ENCODE results near the gene ASIC4.

- TF ChIP-seq CTCF (IDR thresholded peaks at IDR 0.05; ENCODE audit: poor library complexity) (no peak), EZH2phosphoT487 (IDR thresholded peaks at IDR 0.05; ENCODE audit: low read depth, severe bottlenecking, unreplicated experiment) (no peak)
Observed at GRCh38 chr2:219475278-219475677, 39.0 kb upstream of the ASIC4 start.

All from hepatocyte (in vitro differentiated cells).